ENCODE results near the gene DCLRE1A.
"Not testable (repeated sequence)": the region's sequence is repeated elsewhere in the genome, so short reads cannot be mapped to it uniquely, and the experiment has no call there.

DCLRE1A gene

DNA sequence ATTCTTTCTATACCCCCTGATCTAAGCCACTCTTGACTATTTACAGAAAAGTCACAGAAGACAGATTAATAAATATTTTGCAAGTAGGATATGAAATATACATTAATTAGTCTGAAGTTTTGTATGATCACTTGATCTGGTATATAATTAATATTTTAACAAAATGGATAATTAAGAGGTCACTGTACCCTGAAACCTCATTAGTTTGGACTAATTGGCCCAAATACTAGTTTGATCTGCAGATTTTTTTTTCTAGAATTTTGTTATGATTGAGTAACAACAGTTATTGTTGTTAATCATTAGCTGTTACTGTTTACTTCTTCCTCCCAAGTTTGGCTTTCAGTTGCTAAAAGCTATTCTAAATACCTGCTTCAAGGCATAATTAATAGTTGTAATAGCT, 3.3 kb upstream of the DCLRE1A start:
- no peak for DNase-seq (ENCODE audit: low read depth)

DNA sequence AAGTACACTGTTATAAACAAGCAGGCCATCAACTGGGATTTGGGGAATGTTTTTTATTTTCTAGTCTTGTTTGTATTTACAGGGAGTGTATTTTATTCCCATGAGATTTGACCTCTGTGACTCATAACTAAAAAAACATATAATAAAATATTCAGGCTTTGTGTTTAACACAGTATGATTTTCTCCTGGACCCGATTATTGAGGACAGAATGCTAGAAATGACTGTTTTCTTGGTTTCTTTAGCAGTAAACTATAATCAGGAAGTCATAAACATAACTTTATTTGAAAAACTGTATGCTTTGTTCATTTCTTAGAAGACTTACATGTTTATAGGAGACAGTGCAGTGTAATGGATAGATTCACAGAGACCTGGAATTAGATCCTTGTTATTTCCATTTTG, 2.7 kb upstream of the DCLRE1A start:
- DNase-seq (ENCODE audit: low read depth): no peak

DNA sequence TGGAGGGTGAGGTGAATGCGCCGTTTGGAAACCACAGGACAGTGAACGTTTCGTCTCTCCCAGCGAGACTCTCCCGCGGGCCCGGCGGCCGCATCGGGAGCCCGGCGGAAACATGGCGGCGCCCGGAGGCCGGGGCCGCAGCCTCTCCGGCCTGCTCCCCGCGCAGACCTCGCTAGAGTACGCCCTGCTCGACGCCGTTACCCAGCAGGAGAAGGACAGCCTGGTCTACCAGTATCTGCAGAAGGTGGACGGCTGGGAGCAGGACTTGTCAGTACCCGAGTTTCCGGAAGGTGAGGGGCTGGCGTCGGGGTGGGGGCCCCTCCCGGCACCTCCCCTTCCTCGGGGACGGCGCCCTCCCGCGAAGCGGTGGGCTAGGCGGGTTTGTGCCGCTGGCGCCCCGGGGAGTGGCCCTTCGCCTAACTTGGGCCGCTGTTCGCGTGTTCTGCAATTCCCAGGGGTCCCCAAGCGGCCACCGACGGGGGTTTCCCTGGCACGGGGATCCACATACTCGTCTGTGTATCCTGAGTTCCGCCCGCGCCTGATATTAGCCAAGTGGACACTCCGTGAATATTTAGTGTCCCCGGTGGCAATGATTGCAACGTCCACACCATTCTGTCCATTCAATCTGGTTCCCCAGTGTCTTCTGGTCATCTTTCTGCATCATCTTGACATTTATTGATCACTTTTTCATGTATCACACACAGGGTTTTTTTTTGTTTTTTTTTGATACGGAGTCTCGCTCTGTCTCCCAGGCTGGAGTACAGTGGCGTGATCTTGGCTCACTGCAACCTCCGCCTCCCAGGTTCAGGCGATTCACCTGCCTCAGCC, 1.1 kb upstream of the DCLRE1A start:
- no peak for DNase-seq (ENCODE audit: low read depth)

DNA sequence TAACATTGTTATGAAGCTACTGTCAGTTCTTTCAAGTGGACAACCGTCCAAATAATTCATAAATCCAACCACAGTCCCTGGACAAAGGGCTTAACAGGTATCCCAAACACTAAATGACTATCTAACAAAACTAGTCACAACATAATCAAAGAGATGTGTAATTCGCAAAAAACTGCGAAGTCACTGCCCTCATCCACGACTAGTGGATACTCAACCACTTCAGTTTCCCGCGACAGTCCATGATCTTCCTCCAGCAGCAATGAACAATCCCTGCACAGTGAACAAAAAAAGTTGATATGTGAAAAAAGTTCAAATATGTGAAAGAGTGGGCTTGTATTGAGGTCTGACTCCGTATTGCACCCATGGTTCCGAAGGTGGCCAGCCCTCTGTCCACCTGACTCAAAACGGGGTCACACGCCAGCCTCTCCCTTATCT, 287 bp downstream of the DCLRE1A start:
- DNase-seq (ENCODE audit: low read depth): no peak

DNA sequence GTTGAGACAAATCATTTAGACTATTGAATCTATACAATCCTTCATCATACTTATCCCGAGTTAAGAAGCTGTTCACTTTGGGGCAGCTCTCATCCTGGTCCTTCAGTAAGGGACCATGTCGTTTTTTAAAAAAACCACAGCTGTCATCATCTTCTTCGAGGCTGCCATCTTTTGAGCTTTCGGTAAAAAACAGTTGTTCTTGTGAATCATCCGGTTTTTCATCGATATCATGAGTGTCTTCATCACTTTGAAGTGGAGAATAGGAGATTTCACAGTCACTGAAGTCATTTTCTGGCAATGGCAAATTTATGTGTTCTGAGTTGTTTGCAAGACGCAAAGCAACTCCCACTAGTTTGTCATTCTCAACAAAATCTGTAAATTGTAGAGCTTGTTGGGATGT, 3.9 kb downstream of the DCLRE1A start:
- no peak for DNase-seq (ENCODE audit: low read depth)

DNA sequence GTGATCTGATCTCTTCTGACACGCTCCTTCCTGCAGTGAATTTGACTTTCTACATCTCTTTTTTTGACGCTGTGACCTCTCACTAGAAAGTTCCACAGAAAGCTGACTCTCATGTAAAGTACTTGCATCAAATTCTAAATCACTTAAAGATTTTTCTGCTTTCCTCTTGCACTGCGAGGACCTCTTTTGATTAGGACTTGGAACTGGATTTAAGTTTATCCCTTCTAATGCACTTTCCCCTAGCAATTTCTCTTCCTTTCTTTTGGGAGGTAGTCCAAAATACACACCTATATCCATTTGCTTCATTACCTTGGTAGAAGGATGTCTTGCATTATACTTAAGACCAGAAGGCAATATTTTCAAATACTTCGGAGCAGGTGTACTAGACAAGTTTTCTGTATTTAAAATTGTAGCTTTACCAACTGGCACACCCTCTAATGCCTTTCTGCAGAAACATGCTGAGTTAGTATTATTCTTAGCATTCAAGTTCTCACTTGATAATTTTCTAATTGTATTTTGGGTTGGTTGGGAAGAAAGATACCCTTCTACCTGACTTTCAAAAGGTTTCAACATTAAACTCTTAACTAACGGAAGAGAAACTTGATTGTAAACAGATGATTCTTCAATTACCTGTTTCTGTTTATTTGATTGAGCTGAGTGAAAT, 4.6 kb downstream of the DCLRE1A start:
- no peak for DNase-seq (ENCODE audit: low read depth)

DNA sequence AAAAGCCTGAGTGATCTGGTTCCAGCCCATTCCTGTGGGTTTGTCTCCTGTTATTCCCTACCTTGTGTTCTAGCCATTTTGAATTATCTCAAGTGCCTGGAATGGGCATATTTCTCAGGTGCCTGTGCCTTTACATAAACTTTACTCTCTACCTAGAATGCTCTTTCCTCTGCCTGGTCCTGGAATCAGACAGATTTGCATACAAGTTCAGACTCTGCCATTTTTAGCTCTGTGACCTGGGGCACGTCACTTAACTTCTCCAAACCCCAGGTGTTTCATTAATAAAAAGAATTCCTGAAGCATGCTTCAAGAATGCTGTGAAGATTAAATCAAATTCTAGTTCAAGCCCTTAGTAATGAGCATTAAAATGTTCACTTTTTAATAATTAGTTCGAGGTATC, 7.8 kb downstream of the DCLRE1A start:
- no peak for DNase-seq (ENCODE audit: low read depth)

DNA sequence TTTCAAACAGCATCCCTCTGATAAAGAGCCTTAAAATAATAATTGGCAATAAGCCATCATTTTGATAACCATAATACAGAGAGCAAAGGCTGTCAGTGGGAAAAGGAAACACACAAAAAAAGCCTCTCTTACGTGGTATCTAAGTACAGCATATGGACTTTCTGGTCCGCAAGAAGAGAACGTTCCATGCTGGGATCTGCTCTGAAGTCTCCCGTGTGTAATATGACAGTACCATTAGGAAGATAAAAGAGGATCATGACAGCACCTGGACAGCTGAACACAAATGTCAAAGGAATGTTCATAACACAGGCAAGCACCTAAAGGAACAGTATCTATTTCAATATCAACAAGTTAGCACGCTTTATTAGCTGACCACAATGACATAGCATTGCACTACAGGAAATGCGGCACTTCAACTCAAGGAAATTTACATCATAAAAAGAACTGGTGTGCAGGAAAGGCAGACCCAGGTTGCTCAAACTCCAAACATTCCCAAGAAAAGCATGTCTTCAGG, 9.9 kb downstream of the DCLRE1A start:
- DNase-seq (ENCODE audit: low read depth): no peak

DNA sequence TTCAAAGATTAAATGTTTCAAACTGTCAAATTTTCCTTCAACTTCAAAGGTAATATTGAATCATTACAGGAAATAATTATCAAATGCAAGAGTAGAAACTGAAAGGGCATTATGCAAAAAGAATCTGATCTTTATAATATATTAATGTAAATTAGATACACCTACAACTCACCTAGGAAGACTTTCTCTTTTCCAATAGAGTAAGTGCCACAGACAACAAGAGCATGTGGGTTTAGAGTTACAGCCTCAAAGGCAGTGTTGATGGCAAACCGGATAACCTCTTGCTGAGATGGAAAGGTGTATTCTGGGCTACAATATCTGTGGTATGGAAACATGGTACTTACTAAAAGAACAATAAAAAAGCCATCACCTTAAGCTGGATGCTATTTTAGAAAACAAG, 11.7 kb downstream of the DCLRE1A start:
- DNase-seq (ENCODE audit: low read depth): no peak

DNA sequence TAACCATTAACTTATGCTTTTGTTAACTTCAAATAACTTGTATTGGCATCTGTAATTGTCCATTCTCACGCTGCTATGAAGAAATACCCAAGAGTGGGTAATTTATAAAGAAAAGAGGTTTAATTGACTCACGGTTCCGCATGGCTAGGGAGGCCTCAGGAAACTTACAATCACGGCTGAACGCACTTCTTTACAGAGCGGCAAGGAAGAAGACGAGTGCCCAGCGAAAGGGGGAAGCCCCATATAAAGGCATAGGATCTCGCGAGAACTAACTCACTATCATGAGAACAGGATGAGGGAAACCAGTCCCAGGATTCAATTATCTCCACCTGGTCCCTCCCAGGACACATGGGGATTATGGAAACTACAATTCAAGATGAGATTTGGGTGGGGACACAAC, 25.3 kb downstream of the DCLRE1A start:
- DNase-seq (ENCODE audit: low read depth): not testable (repeated sequence)

DNA sequence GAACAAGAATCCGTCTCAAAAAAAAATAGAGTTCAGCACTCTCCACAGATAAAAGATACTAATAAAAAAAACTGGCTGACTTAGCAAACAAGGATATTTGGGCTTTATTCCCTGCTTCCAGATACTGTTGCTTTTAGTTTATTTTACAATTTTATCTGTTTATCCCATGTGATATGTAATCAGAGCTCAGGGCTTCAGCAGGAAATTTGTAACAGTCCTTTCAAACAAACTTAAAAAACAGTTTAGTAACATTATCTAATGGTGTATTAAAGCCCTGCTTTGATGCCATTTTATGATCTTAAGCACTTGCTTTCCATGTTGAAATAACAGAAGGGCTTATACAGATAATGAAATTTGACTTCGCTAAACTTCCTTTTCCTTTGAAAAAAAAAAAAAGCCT, 28.1 kb downstream of the DCLRE1A start:
- DNase-seq (ENCODE audit: low read depth): no peak

DNA sequence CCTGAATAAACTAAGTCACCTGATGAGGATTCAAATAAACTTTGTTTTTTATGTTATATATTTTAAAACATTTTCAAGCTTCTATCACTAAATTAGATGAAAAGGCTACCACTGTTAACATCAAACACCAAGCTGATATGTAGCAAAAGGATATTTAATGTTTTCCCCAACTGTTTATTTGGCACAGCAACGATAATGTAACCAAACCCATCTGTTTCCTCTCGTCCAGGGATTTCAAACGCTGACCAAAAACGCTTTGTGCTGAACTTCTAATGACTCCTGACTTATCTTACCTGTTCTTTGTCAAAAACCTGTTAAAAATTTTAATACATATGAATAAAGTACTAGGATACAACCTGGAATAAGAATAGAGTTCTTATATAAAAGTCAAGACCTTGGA, 30.5 kb downstream of the DCLRE1A start:
- DNase-seq (ENCODE audit: low read depth): no peak

DNA sequence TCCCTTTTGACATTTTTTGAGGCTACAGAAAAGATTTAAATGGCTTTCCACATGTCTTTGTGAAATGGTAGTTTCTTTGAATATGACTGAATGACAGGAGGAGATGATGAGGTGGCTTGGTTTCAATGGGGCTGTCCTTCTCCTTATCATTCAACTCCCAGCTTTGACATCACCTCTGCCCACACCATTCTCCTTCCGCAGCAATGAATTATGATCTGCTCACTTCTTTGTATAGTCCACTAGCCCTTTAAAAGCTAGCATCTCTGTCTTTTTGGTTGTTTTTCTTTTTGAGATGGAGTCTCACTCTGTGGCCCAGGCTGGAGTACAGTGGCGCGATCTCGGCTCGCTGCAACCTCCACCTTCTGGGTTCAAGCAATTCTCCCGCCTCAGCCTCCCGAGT, 31.7 kb downstream of the DCLRE1A start:
- no peak for DNase-seq (ENCODE audit: low read depth)

DNA sequence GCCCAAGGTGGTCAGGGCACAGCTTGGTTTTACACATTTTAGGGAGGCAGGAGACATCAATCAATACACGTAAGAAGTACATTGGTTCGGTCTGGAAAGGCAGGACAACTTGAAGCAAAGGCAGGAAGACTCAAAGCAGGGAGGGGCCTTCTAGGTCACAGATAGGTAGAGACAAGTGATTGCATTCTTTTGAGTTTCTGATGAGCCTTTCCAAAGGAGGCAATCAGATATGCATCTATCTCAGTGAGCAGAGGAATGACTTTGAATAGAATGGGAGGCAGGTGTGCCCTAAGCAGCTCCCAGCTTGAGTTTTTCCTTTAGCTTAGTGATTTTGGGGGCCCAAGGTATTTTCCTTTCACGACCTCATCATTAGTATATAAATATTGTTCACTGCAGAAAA, 32.6 kb downstream of the DCLRE1A start:
- not testable (repeated sequence) for DNase-seq (ENCODE audit: low read depth)

DNA sequence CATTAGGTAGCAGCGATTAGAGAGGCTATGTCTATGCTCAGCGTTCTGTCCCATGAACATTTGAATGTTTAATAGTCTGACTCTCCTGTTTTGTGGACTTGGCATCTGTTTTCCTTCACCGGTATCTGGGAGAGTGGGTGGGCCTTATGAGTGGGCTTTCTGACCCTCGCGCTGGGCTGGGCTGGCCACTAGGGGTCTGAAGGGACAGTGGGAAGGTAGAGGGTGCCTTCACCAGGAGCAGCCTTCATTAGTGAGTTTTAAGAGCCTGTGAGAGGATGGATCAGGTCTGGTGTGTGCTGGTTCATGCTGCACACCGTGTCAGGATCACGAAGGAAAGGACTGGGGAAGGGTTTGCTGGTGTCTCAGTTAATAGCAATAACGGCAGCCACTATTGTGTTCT, 33.4 kb downstream of the DCLRE1A start:
- DNase-seq (ENCODE audit: low read depth): no peak

DNA sequence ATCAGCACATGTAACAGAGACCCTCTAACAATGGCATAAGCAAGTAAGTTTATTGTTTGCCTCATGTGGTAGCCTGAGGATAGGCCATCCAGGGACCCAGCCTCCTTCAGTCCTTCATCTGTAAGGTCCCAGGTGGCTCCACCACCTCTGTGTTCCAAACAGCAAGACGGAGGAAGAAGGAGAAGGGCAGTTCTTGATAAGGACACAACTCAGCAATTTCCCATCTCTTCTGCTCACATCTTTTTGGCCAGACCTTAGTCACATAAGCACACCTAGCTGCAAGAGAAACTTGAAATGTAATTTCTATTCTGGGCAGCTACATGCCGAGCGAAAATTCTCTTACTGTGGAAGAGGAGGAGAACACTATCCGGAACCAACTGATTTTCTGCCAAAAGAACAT, 33.9 kb downstream of the DCLRE1A start:
- no peak for DNase-seq (ENCODE audit: low read depth)

DNA sequence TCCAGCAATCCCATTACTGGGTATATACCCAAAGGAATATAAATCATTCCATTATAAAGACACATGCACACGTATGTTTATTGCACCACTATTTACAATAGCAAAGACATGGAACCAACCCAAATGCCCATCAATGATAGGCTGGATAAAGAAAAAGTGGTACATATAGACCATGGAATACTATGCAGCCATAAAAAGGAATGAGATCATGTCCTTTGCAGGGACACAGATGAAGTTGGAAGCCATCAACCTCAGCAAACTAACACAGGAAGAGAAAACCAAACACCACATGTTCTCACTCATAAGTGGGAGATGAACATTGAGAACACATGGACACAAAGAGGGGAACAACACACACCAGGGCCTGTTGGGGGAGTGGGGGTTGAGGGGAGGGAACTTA, 39.2 kb downstream of the DCLRE1A start:
- DNase-seq (ENCODE audit: low read depth): not testable (repeated sequence)

DNA sequence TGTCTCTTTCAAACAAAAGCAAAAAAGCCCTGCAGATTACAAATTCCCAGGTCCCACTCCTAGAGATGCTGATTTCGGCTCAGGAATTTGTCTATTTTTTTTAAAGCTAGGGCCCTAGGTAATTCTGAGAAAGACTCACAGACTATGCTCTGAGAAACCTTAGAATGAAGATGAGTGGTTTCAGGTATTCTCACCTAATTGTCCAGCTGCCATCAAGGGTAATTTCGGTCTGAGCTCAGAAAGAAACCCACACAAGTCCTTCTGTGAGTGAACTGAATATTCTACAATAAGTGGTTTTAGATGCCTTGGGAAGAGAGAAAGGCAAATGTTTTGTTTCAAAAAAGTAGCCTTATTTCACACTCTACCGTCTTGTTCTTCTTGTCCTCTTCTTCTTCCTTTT, 45.7 kb downstream of the DCLRE1A start:
- no peak for DNase-seq (ENCODE audit: low read depth)

DNA sequence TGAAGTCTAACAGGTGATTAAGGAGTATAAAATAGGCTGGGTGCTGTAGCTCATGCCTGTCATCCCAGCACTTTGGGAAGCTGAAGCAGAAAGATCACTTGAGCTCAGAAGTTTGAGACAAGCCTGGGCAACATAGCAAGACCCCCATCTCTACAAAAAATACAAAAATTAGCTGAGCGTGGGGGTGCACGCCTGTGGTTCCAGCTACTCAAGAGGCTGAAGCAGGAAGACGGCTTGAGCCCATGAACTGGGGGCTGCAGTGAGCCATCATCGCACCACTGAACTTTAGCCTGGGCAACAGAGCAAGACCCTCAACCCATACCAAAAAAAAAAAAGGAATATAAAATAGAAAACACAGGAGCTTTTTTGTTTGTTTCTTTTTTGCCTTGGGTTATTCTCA, 47.4 kb downstream of the DCLRE1A start:
- no peak for DNase-seq (ENCODE audit: low read depth)

DNA sequence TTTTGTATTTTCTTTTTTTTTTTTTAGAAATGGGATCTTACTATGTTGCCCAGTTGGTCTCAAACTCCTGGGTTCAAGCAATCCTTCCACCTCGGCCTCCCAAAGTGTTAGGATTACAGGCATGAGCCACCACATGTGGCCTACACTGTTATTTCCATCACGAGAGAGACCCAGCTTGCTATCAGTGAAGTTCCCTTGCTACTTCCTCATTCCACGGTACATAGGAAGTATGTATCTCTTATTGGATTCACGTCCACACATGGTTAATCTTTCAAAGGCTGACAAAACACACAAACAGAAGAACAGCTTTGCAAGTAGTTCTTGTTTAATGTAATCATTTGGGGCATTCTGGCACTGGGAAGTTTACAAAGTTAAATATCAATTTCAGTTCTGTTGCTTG, 50.9 kb downstream of the DCLRE1A start:
- no peak for DNase-seq (ENCODE audit: low read depth)

DNA sequence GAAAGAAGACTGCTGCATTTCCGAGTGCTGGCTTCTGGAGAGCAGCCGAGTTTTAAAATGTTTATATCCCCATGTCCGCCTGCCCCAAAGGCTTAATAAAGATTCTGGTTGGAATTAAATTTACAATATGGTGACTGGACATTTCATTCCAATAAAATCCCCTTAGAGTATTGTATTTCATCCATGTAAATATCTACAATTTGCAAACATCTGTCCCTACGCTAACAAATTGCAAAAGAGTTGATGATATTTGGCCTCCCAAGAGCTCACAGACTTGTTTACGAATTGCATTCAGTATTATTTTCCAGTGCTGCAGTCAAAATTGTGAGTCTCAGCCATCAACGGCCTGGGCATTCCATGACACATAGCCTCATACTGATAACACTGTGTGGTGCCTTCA, 52.3 kb downstream of the DCLRE1A start:
- no peak for DNase-seq (ENCODE audit: low read depth)

DNA sequence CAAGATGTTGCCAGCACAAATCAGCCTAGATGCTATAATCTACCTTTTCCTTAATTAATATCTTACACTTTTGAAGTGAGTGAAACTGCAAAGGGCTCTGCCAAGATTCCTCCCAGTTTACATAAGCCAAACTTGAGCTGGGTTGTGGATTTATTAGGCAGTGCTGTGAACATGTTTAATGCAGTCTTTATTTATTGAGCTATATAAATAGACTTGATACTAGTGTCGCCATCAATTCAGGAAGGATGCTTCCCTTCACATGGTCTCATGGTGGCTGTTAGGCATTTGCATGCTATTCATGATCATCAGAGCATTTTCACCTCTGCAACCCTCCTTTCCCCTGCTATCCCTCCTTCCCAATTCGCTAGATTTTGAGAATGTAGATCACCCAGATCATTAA, 62.2 kb downstream of the DCLRE1A start:
- no peak for DNase-seq (ENCODE audit: low read depth)

DNA sequence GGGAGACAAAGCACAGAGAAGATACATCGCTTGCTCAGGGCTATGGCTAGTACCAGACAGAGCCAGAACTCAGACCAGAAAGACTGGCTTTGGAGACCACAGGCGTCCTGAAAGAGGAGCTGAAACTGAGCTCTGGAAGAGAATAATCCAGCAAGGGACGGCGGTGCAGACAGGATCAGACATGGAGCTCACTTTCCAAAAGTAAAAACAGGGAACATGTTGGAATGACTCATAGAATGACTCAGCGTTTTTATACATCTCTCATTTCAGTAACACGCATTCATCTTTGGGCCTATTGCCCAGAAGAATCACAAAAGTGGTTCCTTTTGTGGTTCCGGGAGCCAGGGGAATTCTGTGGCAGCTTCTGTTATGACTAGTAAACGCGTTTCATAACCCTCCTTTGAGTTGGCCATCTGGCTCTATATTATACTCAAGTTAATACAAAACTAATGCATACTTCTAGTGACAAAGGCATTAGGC, 65.2 kb downstream of the DCLRE1A start:
- DNase-seq (ENCODE audit: low read depth): peak; percentile 87
